Panc1 (cell line): ENCODE results near the gene NEIL1.

Experiments used
- CTCF ChIP-seq: fragments of 450-650 bp; IDR thresholded peaks from 2 replicates; pipeline ENCODE4 v1.5.1; 2017; ENCODE audit warnings: mild to moderate bottlenecking
- POLR2AphosphoS5 ChIP-seq: IDR thresholded peaks from 2 replicates; pipeline ENCODE4 v1.6.1; 2012; ENCODE audit warnings: mild to moderate bottlenecking, low read depth, low read length, moderate library complexity
- REST ChIP-seq, 2 experiments: IDR thresholded peaks; 2 replicates each; pipeline ENCODE4 v1.6.1; 2011 to 2012; ENCODE audit warnings: low read depth in 2 of 2, control low read depth in 1 of 2, low read length in 1 of 2, mild to moderate bottlenecking in 1 of 2, moderate library complexity in 1 of 2; ENCODE audit not compliant: insufficient read depth in 1 of 2
- SIN3A ChIP-seq: IDR thresholded peaks from 2 replicates; pipeline ENCODE4 v1.6.1; 2012; ENCODE audit warnings: low read depth, mild to moderate bottlenecking, low read length, moderate library complexity, borderline replicate concordance; ENCODE audit not compliant: insufficient read depth
- TCF7L2 ChIP-seq: IDR thresholded peaks from 2 replicates; pipeline ENCODE4 v1.6.1; 2011; ENCODE audit warnings: mild to moderate bottlenecking, low read depth, low read length, inconsistent platforms

GRCh38 chr15:75356517-75356916 is 9.7 kb downstream of the NEIL1 start:
- TF ChIP-seq CTCF (no peak), POLR2AphosphoS5 (no peak), SIN3A (no peak), TCF7L2 (no peak), REST (IDR thresholded peaks at IDR 0.05; ENCODE audit: insufficient read depth in 1 of 2, low read depth in 2 of 2, low read length in 1 of 2) (no peak)
